HUES64 (cell line): ENCODE data around the gene GBF1.

Experiments used
- H3K27ac ChIP-seq: 2 replicates; pipeline ENCODE4 v1.7.0; 2013; ENCODE audit warnings: low read depth, low read length, inconsistent platforms
- H3K27me3 ChIP-seq: 2 replicates; pipeline ENCODE4 v1.6.1; 2013; ENCODE audit warnings: mild to moderate bottlenecking, low read length; ENCODE audit not compliant: insufficient read depth
- H3K36me3 ChIP-seq: 2 replicates; pipeline ENCODE4 v1.6.1; 2013; ENCODE audit warnings: mild to moderate bottlenecking, low read length; ENCODE audit not compliant: insufficient read depth
- H3K4me1 ChIP-seq: 2 replicates; pipeline ENCODE4 v1.6.1; 2013; ENCODE audit warnings: mild to moderate bottlenecking, low read length, moderate library complexity; ENCODE audit not compliant: insufficient read depth
- H3K4me3 ChIP-seq: 2 replicates; pipeline ENCODE4 v1.5.1; 2013; ENCODE audit warnings: mild to moderate bottlenecking, low read length, moderate library complexity
- H3K9ac ChIP-seq: 2 replicates; pipeline ENCODE4 v1.6.1; 2013; ENCODE audit warnings: mild to moderate bottlenecking, low read depth, low read length
- H3K9me3 ChIP-seq: 2 replicates; pipeline ENCODE4 v1.6.1; 2013; ENCODE audit warnings: low read depth, low read length; ENCODE audit not compliant: insufficient read depth
- WGBS: fragments of 150-250, 120-280 bp; methylation state at CpG from one replicate; pipeline ENCODE4 v1.1.7; 2013; ENCODE audit warnings: missing lambda C conversion rate; 5-methylcytosine and 5-hydroxymethylcytosine counted together

Gene GBF1

DNA sequence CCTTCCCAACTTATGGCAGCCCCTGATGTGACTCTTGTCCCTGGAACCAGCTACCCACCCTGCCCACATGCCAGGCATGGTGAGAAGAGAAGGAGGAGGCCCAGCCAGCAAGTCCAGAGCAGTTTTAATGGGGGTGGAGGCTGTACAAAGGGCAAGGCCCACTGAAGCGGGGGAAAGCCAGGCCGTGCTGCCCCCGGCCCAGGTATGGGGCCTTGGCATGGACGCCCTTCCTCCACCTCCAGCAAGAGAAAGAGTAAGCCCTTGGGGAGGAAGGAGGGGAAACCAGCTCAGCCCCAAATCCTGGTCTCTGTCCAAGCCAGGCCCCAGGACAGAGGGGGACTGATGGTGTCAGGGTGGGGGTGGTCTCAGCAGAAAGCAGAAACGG, 157.2 kb downstream of the GBF1 start:
- Histone ChIP-seq H3K9ac (no peak overlapping the region), H3K4me1 (peaks cover 3% of the 10 kb centered on the region; the same call in 1 of the 2 replicates), H3K4me3 (no peak overlapping the region), H3K36me3 (peaks cover 15% of the 10 kb centered on the region), H3K9me3 (no peaks in the 10 kb centered on the region), H3K27me3 (peaks cover 13% of the 10 kb centered on the region), H3K27ac (no peak overlapping the region)
- WGBS = 96% methylated on average over 5 of the region's 5 CpGs

DNA sequence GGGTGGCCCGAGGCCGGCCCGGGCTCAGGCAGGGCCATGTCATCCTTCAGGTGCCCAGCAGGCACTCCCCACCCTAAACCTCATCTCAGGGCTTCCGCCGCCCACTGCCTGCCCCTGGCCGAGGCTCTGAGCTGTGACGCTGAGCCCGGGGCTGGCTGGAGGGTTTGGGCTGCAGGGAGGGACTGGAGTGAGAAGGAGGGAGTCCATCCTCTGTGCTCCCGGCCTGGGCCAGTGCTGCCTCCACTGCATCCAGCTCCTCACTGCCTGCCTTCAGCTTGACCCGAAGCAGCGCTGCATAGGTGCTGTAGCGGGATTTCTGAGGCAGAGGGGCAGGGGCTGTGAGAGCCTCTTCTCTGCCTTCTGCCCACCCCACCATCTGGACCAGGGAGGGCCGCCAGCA, 157.8 kb downstream of the GBF1 start:
- Histone ChIP-seq H3K36me3 (peaks cover 12% of the 10 kb centered on the region), H3K27ac (no peak overlapping the region), H3K4me1 (peaks cover 3% of the 10 kb centered on the region; the same call in 1 of the 2 replicates), H3K27me3 (peaks cover 19% of the 10 kb centered on the region), H3K4me3 (no peak overlapping the region), H3K9me3 (no peaks in the 10 kb centered on the region), H3K9ac (no peak overlapping the region)
- 92% methylated on average over 13 of the region's 13 CpGs for WGBS

DNA sequence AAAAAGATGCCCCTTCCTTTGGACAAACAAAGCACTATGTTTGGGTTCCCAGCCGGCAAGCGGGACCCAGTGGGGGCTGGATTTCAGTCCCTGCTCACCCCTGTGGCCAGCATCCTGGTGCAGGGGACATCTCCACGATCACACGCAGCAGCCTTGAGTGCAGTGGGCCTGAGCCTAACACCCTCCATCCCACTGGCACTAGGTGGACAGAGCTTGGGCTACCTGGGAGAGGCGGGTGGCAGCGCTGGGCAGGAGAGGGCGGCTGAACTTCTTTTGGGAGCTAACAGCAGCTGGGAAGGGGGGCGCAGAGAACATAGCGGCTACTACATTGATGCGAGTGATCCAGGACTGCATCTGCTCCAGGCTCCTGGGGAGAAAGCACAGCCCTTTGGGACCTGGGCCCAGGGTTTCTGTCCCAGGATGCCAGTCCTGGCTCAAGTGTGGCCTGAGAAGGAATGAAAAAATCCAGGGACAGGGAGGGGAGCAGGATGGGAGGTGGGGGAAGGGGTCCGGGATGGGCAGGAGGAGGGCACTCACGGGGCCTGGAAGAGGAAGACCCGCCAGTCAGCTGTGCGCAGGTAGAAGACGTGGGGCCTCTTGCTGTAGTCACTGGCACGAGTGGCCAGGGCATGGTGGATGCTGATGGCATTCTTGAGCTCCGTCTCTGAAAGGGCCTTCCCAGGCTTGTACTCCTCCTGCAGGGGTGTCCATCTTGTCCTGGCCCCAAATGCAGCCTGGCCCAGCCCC, 159.2 kb downstream of the GBF1 start:
- 95% methylated on average over 17 of the region's 17 CpGs for WGBS
- Histone ChIP-seq H3K27me3 (peaks cover 33% of the 10 kb centered on the region), H3K27ac (no peak overlapping the region), H3K9ac (no peak overlapping the region), H3K4me1 (peaks cover 6% of the 10 kb centered on the region; the same call in 1 of the 2 replicates), H3K36me3 (peaks cover 12% of the 10 kb centered on the region), H3K9me3 (no peaks in the 10 kb centered on the region), H3K4me3 (no peak overlapping the region)

DNA sequence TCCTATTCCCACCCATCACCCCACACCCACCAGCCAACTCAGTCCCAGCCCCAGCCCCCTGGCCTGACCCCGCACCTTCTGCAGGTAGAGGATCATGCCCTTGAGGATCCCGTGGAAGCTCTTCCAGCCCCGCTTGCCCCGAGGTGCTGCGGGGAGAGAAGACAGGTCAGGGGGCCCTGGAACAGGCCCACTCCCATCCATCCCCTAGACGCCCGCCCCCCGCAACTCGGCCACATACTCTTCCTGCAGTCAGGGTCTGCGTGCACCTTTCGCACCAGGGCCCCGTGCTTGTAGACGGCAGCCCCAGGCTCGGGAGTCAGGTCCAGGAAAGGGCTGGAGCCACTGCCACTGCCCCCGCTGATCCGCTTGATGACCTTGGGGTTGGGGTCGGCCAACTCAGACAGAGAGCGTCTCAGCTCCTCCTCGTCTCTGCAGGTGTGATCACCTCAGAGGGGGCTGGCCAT, 159.8 kb downstream of the GBF1 start:
- Histone ChIP-seq H3K27ac (no peak overlapping the region), H3K36me3 (peaks cover 12% of the 10 kb centered on the region), H3K4me3 (no peak overlapping the region), H3K9me3 (no peaks in the 10 kb centered on the region), H3K27me3 (peaks cover 34% of the 10 kb centered on the region), H3K4me1 (peaks cover 8% of the 10 kb centered on the region; the same call in 1 of the 2 replicates), H3K9ac (no peak overlapping the region)
- 92% methylated on average over 19 of the region's 19 CpGs for WGBS

DNA sequence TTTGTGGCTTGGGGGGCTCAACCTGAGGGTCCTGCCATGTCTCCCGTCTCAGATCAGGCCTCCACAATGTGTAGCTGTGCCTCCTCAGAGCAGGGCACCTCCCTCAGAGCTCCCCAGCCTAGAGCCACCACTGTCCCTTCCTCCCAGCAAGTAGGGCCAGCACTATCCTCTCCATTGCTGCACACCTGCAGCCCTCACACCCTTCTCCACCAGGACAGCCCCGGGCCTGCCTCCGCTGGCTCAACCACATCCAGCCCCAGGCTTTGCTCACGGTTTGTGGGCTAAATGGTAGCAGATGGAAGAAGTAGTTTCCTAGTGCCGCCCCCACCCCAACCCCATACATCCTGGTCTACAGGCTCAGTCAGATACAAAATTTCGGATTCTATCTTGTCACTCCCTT, 160.3 kb downstream of the GBF1 start:
- peaks cover 8% of the 10 kb centered on the region; the same call in 1 of the 2 replicates for H3K4me1 ChIP-seq

DNA sequence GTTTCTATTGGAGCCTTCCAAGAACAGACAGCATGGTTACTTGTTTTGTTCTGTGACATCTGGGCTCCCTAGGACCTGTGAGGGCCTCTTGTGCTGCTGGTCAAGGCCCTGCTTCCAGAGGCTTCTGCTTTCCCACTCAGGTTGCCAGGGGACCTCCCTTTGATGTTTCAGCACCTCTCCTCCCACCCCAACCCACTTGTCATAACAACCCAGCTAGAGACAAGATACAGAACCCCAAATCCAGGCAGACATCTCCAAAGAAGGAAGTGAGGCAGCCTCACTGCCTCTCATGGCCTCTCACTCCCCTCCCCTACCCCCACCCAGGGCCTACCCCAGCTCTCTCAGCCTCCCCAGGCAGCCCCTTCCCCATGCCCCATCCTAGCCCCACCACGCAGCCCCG, 161.5 kb downstream of the GBF1 start:
- Histone ChIP-seq H3K4me1 (peaks cover 8% of the 10 kb centered on the region; the same call in 1 of the 2 replicates), H3K36me3 (peaks cover 4% of the 10 kb centered on the region; the same call in 1 of the 2 replicates)
- 100% methylated on average over 2 of the region's 2 CpGs for WGBS

More for the DNA sequence above, 160.3 kb downstream of the GBF1 start:
- Histone ChIP-seq H3K9me3 (no peaks in the 10 kb centered on the region), H3K4me3 (no peak overlapping the region), H3K9ac (no peak overlapping the region), H3K27me3 (peaks cover 37% of the 10 kb centered on the region), H3K27ac (no peak overlapping the region), H3K36me3 (peaks cover 12% of the 10 kb centered on the region)
- WGBS = 90% methylated on average over 6 of the region's 6 CpGs

DNA sequence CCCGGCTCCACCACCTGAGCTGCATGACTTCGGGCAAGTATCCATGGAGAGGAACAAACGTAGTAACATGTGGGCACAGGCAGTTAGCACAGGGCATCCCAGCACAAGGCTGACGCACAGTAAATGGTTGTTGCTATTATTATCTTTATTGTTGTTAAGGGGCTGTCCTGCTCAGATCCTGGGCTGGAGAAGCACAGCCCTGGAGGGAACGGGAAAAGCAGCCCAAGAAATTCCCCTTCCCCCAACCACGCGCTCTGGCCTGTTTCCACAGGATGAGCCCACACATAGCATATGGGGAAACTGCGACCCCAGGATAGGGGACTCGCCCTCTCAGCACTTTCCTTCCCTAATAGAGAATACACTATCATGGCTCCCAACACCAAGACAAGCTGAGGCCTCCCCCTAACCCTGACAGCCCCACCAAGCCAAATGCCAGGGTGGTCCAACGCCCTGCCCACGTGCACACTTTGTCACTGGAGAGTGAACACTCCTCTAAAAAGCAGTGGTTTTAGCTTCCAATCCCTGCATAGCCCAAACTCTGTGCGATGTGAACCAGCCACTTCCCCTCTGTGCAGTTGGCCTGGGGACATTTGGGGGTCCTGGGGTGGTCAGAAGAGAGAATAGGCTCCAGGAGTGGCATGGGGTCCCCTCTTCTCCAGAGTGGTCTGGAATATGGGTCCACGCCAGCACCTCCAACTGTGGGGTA, 162.2 kb downstream of the GBF1 start:
- Histone ChIP-seq H3K27me3 (peaks cover 55% of the 10 kb centered on the region), H3K9ac (no peak overlapping the region), H3K36me3 (0 out of 2 replicates have a peak, but pooled peaks cover under 1% of the 10 kb centered on the region), H3K4me3 (no peak overlapping the region), H3K27ac (no peak overlapping the region), H3K9me3 (no peaks in the 10 kb centered on the region), H3K4me1 (peaks cover 8% of the 10 kb centered on the region; the same call in 1 of the 2 replicates)
- 87% methylated on average over 13 of the region's 13 CpGs for WGBS

More for the DNA sequence above, 161.5 kb downstream of the GBF1 start:
- Histone ChIP-seq H3K27ac (no peak overlapping the region), H3K4me3 (no peak overlapping the region), H3K9ac (no peak overlapping the region), H3K27me3 (peaks cover 49% of the 10 kb centered on the region), H3K9me3 (no peaks in the 10 kb centered on the region)

DNA sequence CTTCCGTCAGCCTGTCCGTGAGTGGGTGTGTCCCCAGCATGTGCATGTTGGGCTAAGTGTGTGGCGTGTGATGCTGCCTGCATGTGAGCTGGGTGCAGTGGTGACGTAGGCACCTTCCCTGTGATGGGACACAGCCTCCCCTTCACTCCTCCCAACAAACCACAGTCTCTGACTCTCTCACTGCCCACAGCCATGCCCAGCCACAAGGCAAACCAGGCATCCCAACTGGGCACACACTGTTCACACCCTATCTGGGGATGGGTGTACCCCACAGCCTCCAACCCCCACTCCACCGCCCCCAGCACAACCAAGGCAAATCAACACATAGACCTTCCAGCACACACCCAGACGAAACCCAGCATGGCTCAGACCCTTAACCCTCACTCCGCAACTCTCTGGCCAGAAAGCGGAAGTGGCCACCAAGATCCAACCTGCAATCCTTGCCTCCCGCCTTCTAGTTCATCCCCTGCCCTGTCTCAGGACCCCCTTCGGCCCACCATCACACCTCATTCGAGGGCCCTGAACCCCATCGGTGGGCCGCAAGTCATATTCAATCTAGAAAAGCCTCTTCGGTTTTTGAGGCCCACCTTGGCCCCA, 162.9 kb downstream of the GBF1 start:
- Histone ChIP-seq H3K27me3 (peaks cover 55% of the 10 kb centered on the region), H3K36me3 (no peaks in the 10 kb centered on the region), H3K9ac (no peak overlapping the region), H3K4me3 (peak overlapping the region; percentile 63), H3K9me3 (no peaks in the 10 kb centered on the region), H3K4me1 (peaks cover 8% of the 10 kb centered on the region; the same call in 1 of the 2 replicates), H3K27ac (no peak overlapping the region)
- WGBS = 72% methylated on average over 14 of the region's 14 CpGs

DNA sequence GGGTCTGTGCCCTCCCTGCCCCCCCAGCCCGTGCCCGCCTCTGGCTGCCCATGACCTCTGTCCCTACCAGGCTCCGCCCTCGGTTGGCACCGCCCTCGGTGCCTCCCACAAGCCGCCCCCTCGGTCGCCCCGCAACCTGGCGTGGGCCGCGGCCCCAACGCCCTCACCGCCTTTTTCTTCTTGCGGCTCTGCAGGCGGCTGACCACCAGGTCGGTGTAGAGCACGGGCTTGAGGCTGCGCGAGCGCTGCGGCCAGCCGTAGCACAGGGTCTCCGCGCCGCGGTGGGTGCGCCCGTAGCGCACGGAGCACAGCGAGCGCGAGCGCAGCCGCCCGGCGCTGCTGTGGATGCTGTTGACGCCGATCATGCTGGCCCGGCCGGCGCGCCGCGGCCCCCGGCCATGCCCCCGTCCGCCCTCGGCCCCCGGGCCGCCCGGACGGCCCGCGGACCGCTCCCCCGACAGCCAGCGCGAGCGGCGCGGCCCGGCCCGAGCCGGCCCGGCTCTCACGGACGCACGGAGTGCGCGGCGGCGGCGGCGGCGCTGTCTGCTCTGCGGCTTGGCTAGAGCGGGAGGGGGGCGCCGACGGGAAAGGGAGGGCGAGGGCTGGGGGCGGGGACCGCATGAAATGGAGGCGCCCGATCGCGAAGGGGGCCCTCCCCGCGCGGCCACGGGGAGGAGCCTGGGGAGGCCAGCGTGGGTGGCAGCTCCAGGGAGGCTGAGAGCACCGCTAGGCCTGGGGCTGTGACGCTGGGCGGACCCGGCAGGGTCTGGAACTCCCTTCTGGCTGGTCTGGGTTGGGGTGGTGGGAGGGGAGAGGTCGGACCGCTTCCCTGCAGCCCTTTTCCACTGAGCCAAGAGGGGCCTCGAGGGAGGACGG, 163.6 kb downstream of the GBF1 start:
- H3K9ac ChIP-seq = no peak overlapping the region; the same call in 1 of the 2 replicates
- no peak overlapping the region for H3K27ac ChIP-seq
- H3K4me3 ChIP-seq = peak overlapping the region; percentile 63
- H3K9me3 ChIP-seq = no peaks in the 10 kb centered on the region
- H3K36me3 ChIP-seq = no peaks in the 10 kb centered on the region
- peaks cover 55% of the 10 kb centered on the region for H3K27me3 ChIP-seq
- peaks cover 8% of the 10 kb centered on the region; the same call in 1 of the 2 replicates for H3K4me1 ChIP-seq
- WGBS = 1% methylated on average over 101 of the region's 103 CpGs

DNA sequence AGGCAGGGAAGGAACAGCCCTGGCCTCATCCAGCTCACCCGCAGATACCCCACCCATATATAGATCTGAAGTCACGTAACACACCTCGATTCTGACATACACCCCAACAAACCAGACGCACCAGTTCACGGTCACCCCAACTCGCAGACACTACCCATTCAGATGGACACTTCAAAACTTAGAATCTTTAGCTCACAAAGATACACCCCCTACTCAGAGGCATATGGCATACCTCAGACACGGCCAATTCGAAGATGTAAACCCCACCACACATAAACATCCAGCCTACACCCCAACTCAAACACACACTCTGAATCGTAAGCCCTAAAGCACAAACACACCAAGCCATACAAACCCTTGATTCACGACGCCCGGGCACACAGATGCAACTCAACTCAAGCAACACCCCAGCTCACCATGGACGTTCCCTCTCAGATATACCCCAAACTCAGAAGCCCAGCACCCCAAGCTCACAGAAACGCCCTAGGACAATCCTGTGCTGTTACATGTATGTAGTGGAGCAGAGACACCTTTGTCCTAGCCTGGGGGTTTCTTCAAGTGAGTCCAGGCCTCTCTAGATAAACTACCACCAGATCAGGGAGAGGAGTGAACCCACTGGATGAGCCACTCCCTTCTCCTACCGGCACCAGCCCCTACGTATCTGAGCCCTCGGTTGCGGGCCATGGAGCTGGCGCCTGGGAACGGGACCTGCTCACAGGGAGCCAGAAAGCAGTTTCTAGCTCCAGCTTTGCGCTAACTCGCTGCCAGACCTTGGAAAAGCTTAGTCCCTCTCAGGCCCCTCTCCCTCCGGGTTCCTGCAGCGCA, 164.5 kb downstream of the GBF1 start:
- H3K36me3 ChIP-seq = no peaks in the 10 kb centered on the region
- 39% methylated on average over 24 of the region's 24 CpGs for WGBS
- peaks cover 8% of the 10 kb centered on the region; the same call in 1 of the 2 replicates for H3K4me1 ChIP-seq
- peak overlapping the region; percentile 63 for H3K4me3 ChIP-seq
- H3K9me3 ChIP-seq = no peaks in the 10 kb centered on the region
- H3K9ac ChIP-seq = peak overlapping the region; percentile 33
- no peak overlapping the region for H3K27ac ChIP-seq
- peaks cover 55% of the 10 kb centered on the region for H3K27me3 ChIP-seq
